SH-SY5Y (cell line): ENCODE measurements around the gene SDK1.

Experiments used
- GATA2 ChIP-seq: IDR thresholded peaks from 2 replicates; pipeline ENCODE4 v1.6.1; 2011; ENCODE audit warnings: mild to moderate bottlenecking, low read depth, low read length
- GATA3 ChIP-seq: IDR thresholded peaks from 2 replicates; pipeline ENCODE4 v1.6.1; 2011; ENCODE audit warnings: low read depth, mild to moderate bottlenecking, low read length, moderate library complexity

The SDK1 gene

DNA sequence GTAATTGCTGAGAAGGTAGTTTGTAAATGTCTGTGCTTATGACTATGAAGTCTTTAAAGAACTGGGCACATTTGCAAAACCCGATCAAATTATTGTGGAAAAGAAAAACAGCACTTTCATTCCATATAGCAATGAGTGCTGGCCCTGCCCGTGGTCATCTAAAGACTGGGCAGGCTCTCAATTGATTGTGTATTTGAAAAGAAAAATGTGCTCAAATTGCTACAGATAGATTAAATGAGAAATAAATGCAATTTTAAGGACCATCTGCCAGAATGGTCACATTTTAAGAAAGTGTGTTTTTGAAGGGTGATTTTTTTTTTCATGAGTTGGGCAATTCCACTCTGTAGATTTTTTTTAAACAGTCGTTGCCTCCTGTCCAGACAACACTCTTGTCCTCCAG, 672.2 kb downstream of the SDK1 start:
- TF ChIP-seq GATA3 (no peak), GATA2 (no peak)

DNA sequence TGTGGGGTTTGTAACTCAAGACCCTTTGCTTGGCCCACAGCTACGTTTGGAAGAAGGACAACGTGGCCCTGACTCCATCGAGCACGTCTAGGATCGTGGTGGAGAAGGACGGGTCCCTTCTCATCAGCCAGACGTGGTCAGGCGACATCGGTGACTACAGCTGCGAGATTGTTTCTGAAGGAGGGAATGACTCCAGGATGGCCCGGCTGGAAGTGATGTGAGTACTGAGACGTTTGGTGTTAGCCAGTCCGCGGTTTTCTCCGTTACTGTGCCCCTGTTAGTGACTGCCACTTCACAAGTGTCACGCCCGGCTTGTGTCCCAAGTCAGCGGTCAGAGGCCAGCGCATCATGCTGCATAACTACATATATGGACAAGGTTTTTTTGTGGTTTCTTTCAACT, 673.3 kb downstream of the SDK1 start:
- no peak for TF ChIP-seq GATA3

DNA sequence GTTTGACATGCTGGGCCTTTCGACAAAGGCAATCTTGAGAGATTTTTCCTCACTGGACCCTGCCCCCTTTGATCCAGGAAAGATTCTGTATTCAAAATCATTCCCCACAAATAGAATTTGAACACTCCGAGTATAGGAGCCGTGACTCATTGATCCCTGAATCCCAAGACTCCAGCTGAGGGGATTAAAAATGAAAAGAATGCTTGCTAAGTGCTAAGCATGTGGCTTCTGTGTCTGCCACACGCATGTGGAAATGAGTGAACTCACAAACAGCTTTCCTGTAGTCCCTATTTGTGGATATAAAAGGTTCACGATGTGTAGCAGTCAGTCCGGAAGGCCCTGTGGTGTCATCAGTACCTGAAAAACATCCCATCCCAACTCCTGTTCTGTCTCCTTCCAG, 674.3 kb downstream of the SDK1 start:
- TF ChIP-seq GATA3, result no peak
- TF ChIP-seq GATA2, result no peak

DNA sequence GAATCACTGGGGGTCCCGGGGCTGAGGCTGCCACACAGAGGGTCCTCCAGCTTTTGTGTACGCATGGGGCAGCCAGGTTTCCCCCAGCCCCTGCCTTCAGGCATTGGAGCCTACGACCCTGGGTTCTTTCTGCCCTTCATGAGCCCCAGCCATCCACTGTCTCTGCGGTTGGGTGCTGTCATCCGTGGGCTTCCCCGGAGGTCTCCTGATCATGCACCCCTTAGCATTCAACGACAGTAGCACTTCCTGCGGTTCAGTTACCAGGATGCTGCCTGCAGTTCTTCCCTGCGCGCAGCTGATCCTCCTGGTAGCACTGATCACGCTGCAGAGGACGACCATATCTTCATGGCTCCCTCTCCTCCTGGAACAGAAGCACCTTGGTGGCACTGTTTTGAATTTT, 676.3 kb downstream of the SDK1 start:
- TF ChIP-seq GATA2, result no peak
- TF ChIP-seq GATA3, result no peak

DNA sequence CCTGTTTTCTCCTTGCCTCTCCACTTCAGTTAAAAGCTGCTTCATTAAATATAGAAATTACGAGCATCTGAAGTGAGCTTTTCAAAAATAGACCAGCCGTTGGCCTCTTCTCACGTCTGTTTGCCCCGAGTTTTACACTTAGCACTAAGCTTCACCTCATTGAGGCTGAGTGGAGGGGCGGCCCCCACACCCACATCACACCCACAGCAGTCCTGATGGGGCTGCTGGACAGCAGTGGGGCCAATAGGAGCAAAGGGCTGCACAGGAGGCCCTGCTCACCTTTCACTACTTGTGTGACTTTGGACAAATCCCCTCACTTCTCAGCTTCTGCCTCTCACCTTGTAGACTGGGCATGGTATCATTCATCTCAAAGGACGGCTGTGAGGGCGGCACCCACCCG, 677.8 kb downstream of the SDK1 start:
- no peak for TF ChIP-seq GATA3
- TF ChIP-seq GATA2, result no peak

DNA sequence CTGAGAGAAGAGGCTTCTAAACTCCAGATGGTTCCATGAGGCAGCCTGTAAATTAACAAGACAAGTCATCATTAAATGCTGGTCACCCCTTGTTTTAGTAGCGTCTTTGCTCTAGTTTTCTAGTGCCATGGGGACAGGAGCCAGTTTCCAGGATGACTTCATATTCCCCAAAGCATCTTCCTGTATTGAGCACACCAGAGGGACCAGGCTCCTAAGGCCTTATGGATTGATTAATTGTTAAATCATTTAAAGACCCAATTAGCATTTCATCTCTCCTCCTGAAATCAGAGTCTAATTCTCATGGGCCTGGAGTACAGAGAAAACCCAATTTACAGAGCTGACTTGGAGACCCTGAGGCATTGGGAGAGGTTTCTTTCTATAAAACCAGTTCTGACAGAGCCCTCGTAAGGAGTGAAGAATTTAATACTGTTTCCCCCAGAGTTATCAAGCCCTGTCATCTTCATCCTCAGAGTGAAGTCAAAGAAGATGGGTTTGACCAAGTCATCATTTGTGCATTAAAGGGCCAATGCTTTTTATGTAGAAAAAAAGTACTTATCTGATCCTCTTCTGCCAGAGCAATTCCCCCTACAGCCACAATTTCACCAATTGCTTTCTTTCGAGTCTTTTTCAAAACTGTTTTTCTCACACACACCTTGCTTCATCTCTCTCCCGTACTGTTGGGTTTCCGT, 678.7 kb downstream of the SDK1 start:
- TF ChIP-seq GATA2 (peak; percentile 72), GATA3 (peak; percentile 86)

DNA sequence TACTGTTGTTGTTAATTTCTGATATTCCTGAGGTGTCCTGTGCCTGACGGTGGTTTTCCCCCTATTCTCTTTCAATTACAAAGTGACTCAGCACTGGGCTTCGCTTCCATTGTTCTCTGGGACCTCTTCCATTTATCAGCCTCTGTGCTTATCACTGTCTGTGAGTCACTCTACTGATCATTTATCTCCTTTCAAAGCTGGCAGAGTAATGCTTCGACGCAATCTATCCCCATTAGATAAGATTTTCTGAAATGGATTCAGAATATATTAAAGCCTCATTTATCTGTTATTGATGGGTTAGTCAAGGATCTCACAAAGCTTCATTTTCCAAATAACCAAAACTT, 679.2 kb downstream of the SDK1 start:
- TF ChIP-seq GATA3 (peak; percentile 76), GATA2 (peak; percentile 78)

DNA sequence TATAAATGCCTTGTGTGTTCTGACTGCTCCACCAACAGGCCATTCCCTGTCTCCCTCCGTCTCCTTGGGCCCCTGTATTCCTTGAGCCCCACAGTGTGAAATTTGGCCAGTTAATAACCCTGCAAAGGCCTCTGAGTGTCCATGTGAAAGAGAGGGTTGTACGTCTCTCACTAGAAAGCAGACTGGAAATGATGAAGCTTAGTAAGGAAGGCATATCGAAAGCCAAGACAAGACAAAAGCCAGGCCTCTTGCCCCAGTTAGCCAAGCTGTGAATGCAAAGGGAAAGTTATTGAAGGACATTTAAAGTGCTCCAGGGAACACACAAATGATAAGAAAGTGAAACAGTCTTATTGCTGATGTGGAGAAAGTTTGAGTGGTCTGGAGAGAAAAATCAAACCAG, 680.2 kb downstream of the SDK1 start:
- TF ChIP-seq GATA2, result no peak
- no peak for TF ChIP-seq GATA3

DNA sequence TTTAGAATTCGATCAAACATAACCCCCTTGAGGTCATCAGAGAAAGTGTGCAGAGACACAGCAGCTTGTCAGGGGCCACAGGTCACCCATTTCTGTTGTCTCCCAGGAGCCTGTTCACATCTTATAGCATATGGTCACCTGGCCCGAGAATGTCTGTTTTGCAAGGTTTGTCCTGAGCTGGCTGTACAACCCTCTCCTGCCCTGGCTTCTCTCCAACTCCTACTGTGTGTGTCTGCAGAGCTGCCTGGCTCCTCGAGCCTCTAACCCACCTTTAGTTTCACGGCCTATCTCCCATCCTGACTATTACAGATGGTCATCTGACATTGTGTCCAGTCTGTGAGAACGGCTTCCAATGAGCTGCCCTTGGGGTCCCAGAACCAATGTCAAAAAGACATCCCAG, 683.4 kb downstream of the SDK1 start:
- TF ChIP-seq GATA3, result no peak
- no peak for TF ChIP-seq GATA2

DNA sequence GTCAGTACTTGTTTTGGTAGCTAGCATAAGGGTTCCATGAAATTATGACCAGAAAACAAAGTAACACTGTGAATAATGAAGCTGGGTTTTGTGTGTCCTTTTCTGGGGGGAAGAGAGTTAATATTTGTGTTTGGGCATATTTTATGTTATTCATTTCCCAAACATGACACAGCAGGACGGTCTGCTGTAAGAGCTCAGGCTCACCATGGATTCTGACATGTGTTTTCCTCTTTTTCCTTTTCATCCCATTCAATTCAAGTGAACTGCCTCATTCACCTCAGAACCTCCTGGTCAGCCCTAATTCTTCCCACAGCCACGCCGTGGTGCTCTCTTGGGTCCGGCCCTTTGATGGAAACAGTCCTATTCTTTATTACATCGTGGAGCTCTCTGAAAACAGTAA, 685.9 kb downstream of the SDK1 start:
- no peak for TF ChIP-seq GATA2
- no peak for TF ChIP-seq GATA3

DNA sequence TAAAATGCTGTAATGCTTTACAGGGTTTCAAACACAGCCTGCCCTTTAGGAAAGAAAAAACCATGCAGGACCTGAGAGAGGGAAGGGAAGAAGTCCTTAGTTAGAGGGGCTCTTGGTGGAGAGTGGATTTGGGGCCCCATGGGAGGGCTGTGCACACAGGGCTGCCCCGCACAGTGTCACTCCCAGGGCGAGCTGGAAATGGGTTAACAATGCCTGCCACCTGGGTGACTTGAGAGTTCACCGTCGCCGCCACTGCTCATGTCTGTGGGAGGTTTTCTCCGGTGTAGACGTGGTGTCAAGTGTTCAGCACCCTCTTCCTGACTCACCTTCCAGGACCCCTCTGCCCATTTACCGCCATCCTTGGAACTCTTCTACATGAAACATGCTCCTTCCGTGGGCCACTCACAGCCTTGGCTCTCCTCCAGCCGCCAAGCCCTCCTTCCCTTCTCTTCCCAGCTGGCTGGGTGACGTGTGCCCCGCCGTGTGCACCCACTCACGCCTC, 686.4 kb downstream of the SDK1 start:
- TF ChIP-seq GATA2 (no peak), GATA3 (no peak)

DNA sequence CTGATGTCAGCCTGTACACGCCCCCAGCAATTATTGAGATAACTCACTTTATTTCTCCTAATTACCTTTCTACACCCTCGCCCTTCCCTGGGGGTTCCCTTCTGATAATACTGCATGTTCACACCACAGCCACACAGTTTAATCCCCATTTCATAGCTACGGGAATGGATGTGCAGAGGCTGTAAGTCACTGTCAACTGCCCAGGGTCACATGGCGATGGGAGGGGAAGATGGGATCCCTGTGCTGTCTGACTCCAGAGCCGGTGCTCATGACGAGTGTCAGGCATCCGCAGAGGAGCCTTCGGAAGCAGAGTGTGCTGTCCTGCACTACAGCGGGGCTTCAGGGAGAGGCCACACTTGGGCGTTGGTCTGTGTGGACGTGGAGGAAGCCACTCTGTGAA, 688.7 kb downstream of the SDK1 start:
- no peak for TF ChIP-seq GATA3
- TF ChIP-seq GATA2, result no peak

DNA sequence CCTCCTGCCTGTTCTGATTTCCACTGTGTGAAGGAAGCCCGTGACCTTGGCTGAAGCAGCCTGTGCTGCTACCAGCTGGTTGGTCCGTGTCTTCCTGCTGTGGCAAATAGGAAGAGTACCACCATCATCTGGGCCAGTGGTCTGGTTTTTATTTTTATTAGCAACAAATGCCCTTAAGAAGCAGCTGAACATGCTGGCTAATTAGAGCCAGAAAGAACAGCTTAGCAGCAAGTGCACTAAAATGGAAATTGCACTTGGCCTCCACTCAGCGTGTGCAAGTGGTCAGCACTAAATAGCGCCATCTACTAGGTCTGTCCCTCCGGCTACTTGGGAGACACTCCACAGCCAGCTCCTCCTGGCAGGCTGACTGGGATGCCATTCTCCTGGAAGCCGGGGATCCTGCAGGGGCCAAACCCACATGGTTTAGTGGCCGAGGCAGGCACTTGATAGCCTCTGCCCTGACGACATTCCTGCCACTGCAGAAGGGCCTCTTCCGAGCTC, 690.7 kb downstream of the SDK1 start:
- TF ChIP-seq GATA2 (no peak), GATA3 (no peak)

DNA sequence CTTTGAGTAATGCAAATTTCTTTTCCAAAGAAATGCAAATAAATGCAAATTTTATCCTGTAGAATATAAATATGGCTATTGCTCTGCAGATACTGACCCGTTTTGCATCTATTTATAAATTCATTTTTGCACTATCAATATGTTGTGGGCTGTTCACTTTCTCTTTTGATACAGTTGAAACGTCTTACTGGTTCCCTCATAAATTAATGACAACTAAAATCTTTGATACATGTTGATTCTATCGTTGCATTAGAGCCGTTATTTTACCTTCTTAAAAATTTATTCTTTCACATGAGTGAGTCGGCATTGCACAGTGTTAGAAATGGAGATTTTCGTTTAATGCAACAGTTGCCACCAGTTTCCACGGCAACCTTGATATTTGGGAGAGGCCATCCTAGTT, 691.8 kb downstream of the SDK1 start:
- TF ChIP-seq GATA2, result no peak
- TF ChIP-seq GATA3, result no peak

DNA sequence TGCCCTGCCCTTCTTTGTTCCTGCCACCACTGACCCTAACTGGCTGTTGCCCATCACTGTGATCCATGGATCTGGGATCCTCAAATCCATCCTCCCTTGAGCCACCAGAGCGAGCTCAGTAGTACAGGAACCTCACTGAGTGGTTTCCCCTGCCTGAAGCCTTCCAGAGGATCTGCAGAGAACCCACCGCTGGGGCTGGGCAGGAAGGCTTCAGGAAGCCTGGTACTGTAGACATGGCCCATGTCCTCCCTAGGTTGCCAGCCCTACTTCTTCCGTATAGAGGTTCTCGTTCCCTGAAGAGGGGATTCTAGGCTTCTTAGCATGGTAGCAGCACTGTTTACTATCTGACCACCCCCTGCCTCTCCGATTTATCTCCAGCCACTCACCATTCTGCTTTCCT, 693.7 kb downstream of the SDK1 start:
- TF ChIP-seq GATA3, result no peak
- TF ChIP-seq GATA2, result no peak

DNA sequence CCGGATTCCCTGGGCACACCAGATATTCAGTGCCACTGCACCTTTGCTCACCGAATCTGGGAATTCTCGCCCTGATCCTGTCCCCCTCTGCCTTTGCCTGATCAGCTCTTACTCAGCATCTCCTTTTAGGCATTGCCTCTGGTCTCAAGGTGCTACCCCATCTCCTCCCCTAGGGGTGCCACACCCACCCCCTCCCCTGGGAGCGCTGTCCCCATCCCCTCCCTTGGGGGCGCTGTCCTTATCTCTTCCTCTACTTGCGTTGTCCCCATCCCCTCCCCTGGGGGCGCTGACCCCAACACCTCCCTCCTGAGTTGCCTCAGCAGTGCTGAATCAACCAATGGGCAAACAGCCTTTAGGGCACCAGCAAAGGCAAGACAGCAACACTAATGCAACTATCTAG, 694.1 kb downstream of the SDK1 start:
- no peak for TF ChIP-seq GATA2
- TF ChIP-seq GATA3, result no peak
